ENCODE data around the gene DGAT2.
"Not testable (repeated sequence)": the region's sequence is repeated elsewhere in the genome, so short reads cannot be mapped to it uniquely, and the experiment has no call there.

DGAT2 gene, protein sequence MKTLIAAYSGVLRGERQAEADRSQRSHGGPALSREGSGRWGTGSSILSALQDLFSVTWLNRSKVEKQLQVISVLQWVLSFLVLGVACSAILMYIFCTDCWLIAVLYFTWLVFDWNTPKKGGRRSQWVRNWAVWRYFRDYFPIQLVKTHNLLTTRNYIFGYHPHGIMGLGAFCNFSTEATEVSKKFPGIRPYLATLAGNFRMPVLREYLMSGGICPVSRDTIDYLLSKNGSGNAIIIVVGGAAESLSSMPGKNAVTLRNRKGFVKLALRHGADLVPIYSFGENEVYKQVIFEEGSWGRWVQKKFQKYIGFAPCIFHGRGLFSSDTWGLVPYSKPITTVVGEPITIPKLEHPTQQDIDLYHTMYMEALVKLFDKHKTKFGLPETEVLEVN

DNA sequence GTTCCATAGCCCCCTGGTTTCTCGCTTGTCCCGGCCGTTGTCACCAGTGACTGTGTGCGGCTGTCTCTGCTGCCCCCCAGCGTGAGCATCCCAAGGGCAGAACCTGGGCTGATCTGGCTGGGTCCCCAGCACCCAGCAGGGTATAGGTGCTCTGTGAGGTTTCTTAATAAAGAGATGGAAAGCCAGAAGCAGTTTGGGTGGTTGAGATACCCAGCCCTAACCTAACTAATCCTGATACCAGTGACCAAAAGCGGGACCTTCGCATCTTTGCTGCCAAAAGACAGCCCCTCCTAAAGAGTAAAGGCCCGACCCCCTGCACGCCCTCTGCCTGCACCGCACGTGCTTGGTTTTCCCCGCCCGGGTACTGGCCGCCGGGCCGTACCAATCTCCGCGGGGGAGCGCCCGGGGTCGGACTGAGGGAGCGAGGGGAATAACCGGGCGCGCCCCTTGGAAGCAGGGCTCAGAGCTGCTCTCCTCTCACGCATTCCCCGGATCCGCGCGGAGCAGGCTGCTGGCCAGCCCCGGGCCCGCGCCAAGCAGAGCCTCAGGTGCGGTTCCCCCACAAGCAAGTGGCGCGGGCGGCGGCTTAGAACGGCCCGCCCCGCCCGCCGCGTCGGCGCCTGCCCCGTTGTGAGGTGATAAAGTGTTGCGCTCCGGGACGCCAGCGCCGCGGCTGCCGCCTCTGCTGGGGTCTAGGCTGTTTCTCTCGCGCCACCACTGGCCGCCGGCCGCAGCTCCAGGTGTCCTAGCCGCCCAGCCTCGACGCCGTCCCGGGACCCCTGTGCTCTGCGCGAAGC, at the start of gene DGAT2:
Gene DGAT2 (plus strand): TSS at position 667 of the 797 bp plus-strand sequence. CDS start 214 bp downstream, outside the sequence.
- DNase-seq (ENCODE audit: low spot score) (peak; percentile 91), FAIRE-seq (no peak)

DNA sequence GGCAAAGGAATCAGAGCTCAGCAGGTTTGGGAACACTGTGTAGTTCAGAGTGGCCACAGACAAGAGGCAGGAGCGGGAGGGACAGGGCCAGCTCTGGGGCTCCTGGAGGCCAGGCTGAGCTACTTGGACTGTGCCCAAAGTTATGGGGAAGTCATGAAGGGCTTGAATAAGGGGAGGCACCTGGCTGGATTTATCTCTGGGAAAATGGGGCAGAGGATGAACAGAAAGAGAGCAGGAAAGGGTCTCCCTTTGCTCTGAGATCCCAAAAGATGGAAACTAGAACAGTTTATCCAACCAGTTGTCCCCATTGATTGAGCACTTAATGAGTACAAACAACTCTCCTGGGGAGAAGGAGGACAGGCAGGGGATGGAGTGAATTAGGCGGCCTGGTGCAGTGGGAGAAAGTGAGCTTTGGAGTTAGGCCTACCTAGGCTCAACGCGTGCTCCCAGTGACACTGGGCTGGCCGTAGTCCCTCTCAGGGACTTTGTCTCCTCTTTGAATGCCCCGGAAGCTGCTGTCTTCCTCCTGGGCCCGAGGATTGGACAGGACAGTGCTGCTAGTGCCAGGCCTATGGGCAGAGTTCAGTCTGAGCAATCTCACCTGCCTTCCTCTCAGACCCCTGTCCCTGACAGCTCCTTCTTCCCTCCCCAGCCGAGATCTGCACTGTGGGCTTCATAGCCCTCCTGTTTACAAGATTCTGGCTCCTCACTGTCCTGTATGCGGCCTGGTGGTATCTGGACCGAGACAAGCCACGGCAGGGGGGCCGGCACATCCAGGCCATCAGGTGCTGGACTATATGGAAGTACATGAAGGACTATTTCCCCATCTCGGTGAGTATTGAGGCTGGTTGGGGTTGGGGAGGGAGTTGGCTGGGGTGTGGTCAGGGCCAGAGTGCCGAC, 49.0 kb upstream of the DGAT2 start:
- no peak for DNase-seq (ENCODE audit: low spot score)

DNA sequence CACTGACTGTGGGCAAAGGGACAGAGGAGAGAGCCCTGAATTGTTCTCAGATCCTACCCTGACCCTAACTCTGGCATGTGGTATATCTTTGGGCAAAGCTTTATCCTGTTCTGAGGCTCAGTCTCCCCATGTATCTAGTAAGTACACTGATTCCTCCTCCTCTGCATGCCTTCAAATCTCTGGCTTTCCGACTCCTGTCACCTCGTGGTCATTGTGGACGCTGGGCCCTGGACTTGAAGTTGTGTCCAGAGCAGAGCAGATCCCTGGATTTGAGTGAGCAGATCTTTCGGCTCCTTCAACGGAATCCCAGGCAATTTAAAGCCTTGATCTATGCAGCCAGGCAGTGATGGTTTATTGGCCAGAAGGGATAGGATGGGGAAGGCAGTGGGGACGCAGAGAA, 47.9 kb upstream of the DGAT2 start:
- DNase-seq (ENCODE audit: low spot score) (no peak), FAIRE-seq (no peak)

More for the DNA sequence above, 49.0 kb upstream of the DGAT2 start:
- no peak for FAIRE-seq

DNA sequence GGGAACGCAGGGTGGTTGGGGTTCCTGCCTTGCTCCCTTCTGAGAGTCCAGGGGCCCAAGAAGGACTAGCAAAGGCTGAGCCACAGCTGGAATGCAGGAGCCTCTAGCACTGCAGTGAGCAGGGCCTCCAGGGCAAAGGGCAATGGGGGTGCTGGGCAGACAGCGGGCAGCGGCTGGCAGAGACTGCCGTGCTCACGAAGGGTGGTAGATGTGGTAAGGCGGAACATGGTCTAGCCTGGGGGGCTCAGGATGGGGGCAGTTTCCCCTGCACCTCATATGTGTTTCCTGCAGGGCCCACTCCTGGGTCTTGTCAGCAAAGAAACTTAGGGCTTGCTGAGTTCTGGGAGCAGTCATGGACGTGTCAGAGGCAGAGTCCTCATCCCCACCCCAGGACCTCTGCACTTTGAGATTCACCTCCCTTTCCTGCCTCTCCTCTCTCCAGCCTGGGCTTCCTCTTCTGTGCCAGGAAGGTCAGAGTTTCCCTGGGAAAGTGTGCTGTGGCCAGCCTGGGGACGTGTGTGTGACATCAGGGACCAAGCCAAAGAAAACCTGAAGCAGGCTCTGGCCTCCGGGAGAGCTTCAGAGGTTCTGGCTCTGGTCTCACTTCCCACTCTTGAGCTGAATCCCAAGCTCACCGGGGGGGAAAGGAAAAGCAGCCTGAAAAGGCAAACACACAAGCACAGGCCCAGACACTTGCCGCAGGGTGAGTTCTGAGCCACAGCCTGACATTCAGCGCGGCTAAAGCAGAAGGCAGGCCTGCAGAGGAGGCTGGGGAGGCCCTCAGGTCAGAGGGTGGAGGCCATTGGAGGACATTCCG, 46.5 kb upstream of the DGAT2 start:
- FAIRE-seq (no peak), DNase-seq (ENCODE audit: low spot score) (no peak)

DNA sequence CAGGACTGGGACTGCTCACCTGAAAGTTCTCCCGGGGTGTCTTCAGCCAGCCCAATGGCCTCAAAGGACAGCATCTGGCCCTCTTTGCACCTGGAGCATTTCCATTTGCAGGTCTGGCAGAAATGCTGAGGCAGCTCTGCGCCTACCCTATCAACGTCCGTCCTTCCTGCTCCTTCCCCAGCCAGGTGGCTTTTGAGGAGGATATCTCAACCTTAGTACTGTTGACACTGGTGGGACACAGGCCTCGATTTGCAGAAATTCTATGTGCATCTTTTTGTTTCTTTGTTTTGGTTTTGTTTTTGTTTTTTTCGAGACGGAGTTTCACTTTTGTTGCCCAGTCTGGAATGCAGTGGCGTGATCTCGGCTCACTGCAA, 45.9 kb upstream of the DGAT2 start:
- no peak for FAIRE-seq
- DNase-seq (ENCODE audit: low spot score) = no peak

DNA sequence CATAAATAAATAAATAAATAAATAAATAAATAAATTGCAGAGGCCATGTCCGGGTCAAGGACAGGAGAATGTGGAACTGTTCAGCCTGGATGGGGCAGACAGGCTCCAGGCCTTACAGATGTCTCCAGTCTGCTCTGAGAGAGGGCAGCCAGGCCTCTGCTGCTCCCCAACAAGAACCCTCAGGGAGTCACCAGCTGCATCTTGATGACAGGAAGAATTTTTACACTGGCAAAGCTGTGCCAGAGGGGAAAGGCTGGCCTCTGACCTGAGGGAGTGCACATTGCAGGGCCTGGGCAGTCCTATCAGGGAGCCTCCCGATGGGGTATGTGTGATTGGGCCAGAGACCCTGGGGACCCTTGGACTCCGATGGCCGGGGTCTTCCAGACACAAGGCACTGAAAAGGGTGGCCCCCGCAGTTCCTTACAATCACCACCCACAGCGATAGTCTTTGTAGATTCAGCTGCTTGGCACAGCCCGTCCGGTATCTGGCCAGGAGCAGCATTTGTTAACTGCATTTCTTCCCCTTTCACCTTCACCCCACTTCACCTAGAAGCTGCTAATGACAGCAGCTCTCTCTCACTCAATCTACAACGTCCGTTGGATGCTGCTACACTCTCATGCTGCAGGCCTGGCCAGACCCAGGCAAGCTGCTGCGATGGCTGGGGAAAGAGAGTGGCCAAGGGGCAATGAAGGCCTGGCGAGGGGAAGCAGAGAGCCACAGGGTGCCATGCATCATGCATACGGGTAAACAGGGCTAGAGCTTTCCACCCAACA, 42.8 kb upstream of the DGAT2 start:
- DNase-seq (ENCODE audit: low spot score) = no peak
- FAIRE-seq = no peak

DNA sequence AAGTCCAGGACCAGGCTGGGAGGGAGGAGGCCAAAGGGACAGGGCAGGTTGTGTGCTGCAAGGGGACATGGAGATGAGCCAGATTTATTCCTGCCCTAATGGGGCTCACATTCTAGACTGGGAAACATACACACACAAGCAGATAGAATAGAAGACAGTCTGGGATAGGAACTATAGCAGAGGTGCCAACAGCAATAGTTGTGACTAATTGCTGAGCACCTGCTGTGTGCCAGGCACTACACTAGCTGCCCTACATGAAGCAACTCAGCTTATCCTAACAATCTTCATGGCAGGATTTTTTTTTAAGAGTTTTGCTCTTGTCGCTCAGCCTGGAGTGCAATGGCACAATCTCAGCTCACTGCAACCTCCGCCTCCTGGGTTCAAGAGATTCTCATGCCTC, 39.6 kb upstream of the DGAT2 start:
- no peak for FAIRE-seq
- DNase-seq (ENCODE audit: low spot score) = no peak

DNA sequence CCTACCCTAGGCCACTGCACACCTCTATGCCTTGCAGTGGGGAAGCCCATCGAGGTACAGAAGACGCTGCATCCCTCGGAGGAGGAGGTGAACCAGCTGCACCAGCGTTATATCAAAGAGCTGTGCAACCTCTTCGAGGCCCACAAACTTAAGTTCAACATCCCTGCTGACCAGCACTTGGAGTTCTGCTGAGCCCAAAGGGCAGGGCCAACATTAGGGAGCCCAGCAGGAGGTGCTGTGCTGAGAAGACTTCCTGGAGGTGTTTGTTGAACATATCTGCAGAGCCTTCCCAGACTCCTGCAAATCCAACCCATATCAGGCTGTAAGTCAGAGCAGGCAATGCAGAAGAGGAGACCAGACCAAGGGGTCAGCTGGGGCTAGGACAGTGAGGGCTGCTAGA, 37.5 kb upstream of the DGAT2 start:
- FAIRE-seq (no peak), DNase-seq (ENCODE audit: low spot score) (no peak)

DNA sequence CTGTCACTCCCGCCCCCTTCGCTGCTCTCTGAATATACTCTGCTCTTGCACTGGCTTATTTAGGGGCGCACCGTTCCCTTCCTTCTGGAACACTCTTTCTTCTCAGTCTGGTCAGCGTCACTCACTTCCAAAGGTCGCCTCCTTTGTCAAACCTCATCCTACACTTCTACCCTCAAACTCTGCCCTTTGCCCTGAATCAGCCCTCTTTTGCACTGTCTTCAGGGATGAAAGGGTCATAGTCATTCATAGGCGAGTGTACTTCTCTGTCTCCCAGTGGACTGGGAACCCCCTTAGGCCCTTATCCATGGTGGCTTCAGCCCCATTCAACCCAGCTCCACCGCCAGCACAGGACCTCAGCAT, 35.5 kb upstream of the DGAT2 start:
- DNase-seq (ENCODE audit: low spot score) (no peak), FAIRE-seq (no peak)

DNA sequence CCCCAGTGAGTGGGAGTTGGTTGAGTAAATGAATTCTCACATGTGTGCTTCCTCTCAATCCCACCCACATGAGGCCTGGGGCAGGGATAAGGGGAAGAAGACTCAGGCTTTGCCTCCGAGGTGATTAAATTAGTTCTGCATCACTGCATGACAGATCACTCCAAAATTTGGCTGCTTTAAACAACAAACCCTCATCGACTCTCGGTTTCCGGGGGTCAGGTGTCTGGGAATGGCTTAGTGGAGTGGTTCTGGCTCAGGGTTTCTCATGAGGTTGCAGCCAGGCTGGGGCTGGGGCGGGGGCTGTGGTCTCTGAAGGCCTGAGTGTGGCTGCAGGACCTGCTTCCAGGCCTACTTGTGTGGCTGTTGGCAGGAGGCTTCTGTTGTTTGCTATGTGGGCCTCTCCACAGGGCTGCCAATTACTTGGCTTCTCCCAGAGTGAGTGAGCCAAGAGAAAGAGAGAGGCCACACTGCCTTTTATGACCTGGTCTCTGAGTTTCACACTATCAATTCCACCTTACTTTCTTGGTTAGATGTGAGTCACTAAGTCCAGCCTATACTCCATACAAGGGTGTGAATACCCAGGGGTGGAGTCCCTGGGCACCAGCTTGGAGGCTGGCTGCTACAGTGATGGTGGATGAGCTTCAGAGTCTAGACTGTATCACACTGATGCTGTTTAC, 35.0 kb upstream of the DGAT2 start:
- FAIRE-seq (no peak), DNase-seq (ENCODE audit: low spot score) (no peak)

DNA sequence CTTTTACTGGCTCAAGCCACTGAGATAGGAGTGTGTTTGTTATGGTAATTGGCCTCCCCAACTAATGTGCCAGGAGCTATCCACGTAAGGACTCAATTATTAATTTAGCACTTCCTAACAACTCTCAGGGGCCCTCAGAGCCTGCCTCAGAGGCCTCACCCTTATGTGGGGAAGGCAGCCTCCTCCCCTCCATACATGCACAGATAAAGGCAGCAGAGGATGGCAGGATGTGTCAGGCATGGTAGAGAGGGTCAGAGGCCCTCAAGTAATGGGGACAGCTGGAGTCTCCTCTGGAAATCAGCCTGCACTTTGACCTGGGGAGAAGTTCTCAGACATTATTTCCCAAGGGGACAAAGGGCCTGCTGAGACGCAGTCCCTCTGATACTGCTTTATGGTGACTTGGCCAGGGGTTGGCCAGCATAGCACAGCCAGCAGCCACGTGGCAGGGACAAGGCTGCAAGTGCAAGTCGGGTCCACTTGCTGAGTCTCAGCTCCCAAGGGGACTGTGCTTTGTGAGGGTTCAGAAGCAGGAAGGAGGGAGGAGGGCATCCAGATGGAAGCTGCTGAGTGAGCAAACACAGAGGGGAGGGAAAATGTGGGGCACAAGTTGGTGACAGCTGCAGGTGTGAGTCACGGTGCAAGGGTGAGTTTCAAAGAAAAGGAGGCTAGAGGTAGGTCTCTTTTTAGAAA, 33.9 kb upstream of the DGAT2 start:
- FAIRE-seq (no peak), DNase-seq (ENCODE audit: low spot score) (no peak)

DNA sequence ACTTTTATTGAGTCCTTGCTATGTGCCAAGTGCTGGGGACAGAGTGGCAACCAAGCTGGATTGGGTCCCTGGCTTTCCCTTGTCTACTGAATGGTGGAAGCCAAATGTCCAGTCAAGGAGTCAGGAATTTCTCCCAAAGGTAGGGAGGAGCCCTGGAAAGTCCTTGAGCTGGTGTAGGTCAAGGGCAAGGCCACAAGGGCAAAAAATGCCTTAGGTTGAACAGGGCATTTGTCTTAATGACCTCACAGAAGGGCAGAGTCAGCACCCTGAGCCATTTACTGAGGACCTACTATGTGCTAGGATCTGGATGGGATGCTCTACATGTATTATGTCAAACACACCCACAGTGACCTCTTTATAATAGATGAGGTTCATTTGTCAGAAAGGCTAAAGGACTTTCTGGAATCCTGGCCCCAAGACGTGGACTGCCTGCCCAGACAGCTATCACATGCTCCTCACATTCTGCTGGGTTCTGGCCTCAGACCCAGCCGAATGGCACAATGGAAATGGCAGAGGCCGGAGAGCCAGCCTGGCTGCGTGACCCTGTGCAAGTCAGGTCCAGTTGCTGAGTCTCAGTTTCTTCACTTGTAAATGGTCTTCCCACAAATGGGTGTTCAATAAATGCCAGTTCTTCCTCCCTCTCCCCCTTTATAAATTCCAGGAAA, 33.3 kb upstream of the DGAT2 start:
- FAIRE-seq = no peak

DNA sequence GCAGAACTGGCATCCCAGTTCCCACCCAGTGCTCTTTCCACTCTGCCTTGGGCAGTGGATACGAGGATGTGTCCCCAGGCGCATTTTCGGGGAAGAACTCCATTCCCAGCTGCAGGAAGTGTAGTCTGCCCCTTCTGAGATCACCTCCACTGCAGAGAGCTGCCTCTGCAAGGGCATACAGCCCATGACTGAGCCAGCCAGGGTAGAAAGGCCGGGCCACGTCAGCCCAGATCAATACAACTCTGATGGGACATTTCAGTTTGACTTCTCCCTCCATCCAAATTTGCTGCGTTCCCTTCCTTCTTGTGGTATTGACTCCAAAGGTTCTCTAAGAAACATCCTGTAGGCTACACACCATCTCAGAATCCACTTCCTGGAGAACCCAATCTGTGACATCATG, 31.3 kb upstream of the DGAT2 start:
- FAIRE-seq (no peak), DNase-seq (ENCODE audit: low spot score) (no peak)

More for the DNA sequence above, 33.3 kb upstream of the DGAT2 start:
- no peak for DNase-seq (ENCODE audit: low spot score)

DNA sequence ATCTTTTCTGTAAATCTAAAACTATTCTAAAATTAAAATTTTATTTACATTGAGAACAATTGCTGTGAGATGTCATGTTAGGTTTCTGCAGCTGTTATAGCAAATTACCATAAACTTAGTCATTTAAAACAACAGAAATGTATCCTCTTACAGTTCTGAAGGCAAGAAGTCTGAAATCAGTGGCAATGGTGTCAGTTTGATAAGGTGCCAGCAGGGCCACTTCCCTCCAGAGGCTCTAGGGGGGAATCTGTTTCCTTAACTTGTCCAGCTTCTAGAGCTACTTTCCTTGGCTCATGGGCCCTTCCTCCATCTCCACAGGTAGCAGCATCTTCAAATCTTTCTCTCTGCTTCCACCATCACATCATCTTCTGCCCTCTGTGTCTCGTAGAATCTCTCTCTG, 27.9 kb upstream of the DGAT2 start:
- FAIRE-seq (no peak), DNase-seq (ENCODE audit: low spot score) (no peak)

DNA sequence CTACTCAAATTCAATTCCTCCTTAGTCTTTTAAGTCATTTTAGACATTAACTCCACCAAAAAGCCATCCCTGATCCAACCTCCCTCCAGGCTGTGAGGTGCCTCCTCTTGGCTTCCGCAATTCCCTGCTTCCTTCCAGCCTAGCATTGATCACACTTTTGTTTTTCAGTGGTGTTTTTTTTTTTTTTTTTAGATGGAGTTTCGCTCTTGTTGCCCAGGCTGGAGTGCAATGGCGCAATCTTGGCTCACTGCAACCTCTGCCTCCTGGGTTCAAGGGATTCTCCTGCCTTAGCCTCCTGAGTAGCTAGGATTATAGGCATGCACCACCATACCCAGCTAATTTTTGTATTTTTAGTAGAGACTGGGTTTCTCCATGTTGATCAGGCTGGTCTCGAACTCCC, 25.4 kb upstream of the DGAT2 start:
- FAIRE-seq; DNase-seq (ENCODE audit: low spot score): not testable (repeated sequence)

DNA sequence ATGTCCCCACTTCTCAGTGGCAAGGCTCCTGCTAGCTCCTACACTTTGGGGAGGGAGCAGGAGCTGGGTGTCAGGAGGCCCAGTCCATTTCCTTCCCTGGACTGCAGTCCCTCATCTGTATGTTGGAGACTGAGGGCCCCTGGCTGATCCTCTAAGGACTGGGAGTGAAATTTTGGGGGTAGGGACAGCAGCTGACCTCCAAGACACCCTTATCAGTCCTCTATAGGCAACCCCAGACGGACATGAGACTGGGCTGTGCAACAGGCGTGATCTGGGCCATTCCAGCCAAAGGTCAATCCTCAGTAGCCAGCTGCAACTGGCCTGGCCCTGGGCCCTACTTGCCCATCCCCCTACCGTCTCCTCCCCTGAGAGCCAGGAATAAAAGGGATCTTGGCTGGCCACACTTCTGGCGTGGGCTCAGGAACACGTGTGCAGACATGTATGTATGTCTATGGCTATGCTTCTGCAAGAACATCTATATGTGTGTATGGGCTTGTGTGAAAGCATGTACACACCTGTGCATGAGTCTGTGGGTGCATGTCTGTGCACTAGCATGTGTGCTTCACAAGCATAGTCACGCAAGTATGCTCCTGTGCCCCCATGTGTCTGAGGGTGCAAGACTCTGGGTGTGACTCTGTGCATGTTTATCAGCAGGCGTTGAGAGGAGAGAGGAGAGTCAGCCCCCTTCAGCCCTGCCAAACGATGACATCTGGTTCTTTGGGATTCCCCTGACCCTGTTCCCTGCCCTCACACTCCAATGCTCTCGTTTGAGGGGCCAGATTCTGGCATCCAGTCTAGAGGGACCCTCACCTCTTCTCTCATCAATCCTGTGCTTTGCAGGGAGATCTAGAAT, 24.6 kb upstream of the DGAT2 start:
- DNase-seq (ENCODE audit: low spot score) = no peak
- no peak for FAIRE-seq

DNA sequence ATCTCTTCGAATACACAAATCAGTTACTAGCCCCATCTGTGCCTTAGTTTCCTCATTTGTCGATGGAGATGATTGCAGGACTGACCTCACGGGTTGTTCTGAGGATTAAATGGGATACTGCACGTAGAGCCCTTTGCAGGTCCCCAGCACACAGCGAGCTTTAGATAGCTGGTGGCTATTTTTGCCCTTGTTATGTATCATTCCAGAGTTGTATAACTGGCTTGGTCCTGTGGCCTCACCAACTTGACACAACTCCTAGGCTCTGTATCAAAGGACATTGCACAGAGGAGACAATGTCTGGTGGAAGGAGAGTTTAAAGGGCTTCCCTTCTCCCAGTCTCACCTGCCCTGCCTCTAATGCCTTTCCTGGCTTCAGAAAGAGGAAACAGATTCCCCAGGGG, 22.8 kb upstream of the DGAT2 start:
- no peak for DNase-seq (ENCODE audit: low spot score)
- no peak for FAIRE-seq

Data from urothelium cell line (cell line).